ENCODE results near the gene PYGL.
"Not testable (repeated sequence)": the region's sequence is repeated elsewhere in the genome, so short reads cannot be mapped to it uniquely, and the experiment has no call there.

DNA sequence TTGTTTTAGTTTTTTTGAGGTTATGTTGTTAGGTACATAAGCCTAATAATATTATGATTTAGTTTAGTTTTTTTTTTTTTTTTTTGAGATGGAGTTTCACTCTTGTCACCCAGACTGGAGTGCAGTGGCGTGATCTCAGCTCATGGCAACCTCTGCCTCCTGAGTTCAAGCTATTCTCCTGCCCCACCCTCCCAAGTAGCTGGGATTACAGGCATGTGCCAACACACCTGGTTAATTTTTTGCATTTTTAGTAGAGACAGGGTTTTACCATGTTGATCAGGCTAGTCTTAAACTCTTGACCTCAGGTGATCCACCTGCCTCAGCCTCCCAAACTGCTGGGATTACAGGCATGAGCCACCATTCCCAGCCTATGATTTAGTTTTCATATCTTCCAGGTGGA, 47.3 kb downstream of the PYGL start:
- not testable (repeated sequence) for TF ChIP-seq POLR2A, POLR2AphosphoS5 (IDR thresholded peaks at IDR 0.05; ENCODE audit: low read depth, low read length)

Data from GM12892 (cell line).